Neuron (in vitro differentiated cells): Measurements from ENCODE around the gene ADIRF.
"Not testable (repeated sequence)": the region's sequence is repeated elsewhere in the genome, so short reads cannot be mapped to it uniquely, and the experiment has no call there.

Experiments
- H2AFZ ChIP-seq: one replicate; pipeline ENCODE4 v1.6.1; 2013; ENCODE audit warnings: low read depth, mild to moderate bottlenecking, inconsistent platforms, low read length, moderate library complexity
- H3K27me3 ChIP-seq: one replicate; pipeline ENCODE4 v1.6.1; 2013; ENCODE audit warnings: low read length; ENCODE audit not compliant: insufficient read depth
- H3K36me3 ChIP-seq: one replicate; pipeline ENCODE4 v1.6.1; 2013; ENCODE audit warnings: low read length; ENCODE audit not compliant: insufficient read depth
- H3K4me1 ChIP-seq: one replicate; pipeline ENCODE4 v1.6.1; 2013; ENCODE audit warnings: low read length; ENCODE audit not compliant: insufficient read depth
- H3K4me3 ChIP-seq: 2 replicates; pipeline ENCODE4 v1.5.1; 2013; ENCODE audit warnings: mild to moderate bottlenecking, low read length, moderate library complexity
- H3K9me3 ChIP-seq: one replicate; pipeline ENCODE4 v1.6.1; 2013; ENCODE audit warnings: low read length

Gene ADIRF

GRCh38 chr10:86941991-86942421 lies 26.3 kb upstream of the ADIRF start:
- H2AFZ ChIP-seq: no peak overlapping the region

GRCh38 chr10:86942441-86943315 lies 25.6 kb upstream of the ADIRF start:
- no peak overlapping the region for H2AFZ ChIP-seq

More at GRCh38 chr10:86941991-86942421, 26.3 kb upstream of the ADIRF start:
- no peaks in the 10 kb centered on the region for H3K27me3 ChIP-seq
- H3K4me3 ChIP-seq: no peak overlapping the region
- peaks cover 2% of the 10 kb centered on the region for H3K4me1 ChIP-seq
- no peaks in the 10 kb centered on the region for H3K36me3 ChIP-seq
- H3K9me3 ChIP-seq: no peaks in the 10 kb centered on the region

GRCh38 chr10:86943316-86944030 lies 24.8 kb upstream of the ADIRF start:
- H3K27me3 ChIP-seq: no peaks in the 10 kb centered on the region
- peaks cover 2% of the 10 kb centered on the region for H3K4me1 ChIP-seq
- H3K36me3 ChIP-seq: no peaks in the 10 kb centered on the region
- no peaks in the 10 kb centered on the region for H3K9me3 ChIP-seq
- H3K4me3 ChIP-seq: no peak overlapping the region
- no peak overlapping the region for H2AFZ ChIP-seq

More at GRCh38 chr10:86942441-86943315, 25.6 kb upstream of the ADIRF start:
- H3K4me1 ChIP-seq: peaks cover 2% of the 10 kb centered on the region
- no peaks in the 10 kb centered on the region for H3K36me3 ChIP-seq
- H3K4me3 ChIP-seq: no peak overlapping the region
- H3K27me3 ChIP-seq: no peaks in the 10 kb centered on the region
- H3K9me3 ChIP-seq: no peaks in the 10 kb centered on the region

- Histone ChIP-seq H3K4me1 (peaks cover 2% of the 10 kb centered on the region), H2AFZ (no peak overlapping the region), H3K36me3 (no peaks in the 10 kb centered on the region), H3K4me3 (no peak overlapping the region), H3K9me3 (no peaks in the 10 kb centered on the region), H3K27me3 (no peaks in the 10 kb centered on the region)
These were observed 24.3 kb upstream of the ADIRF start for GRCh38 chr10:86944031-86944419.

- H2AFZ ChIP-seq: no peak overlapping the region
- H3K9me3 ChIP-seq: no peaks in the 10 kb centered on the region
- peaks cover 2% of the 10 kb centered on the region for H3K4me1 ChIP-seq
- no peak overlapping the region for H3K4me3 ChIP-seq
- no peaks in the 10 kb centered on the region for H3K36me3 ChIP-seq
- no peaks in the 10 kb centered on the region for H3K27me3 ChIP-seq
These were observed 23.8 kb upstream of the ADIRF start for GRCh38 chr10:86944471-86944870.

GRCh38 chr10:86944907-86945306 lies 23.4 kb upstream of the ADIRF start:
- Histone ChIP-seq H2AFZ (no peak overlapping the region), H3K27me3 (no peaks in the 10 kb centered on the region), H3K9me3 (no peaks in the 10 kb centered on the region), H3K36me3 (no peaks in the 10 kb centered on the region), H3K4me1 (no peaks in the 10 kb centered on the region), H3K4me3 (no peak overlapping the region)

GRCh38 chr10:86945361-86946212 lies 22.7 kb upstream of the ADIRF start:
- no peaks in the 10 kb centered on the region for H3K36me3 ChIP-seq
- H3K4me3 ChIP-seq: no peak overlapping the region
- H2AFZ ChIP-seq: no peak overlapping the region
- no peaks in the 10 kb centered on the region for H3K4me1 ChIP-seq
- no peaks in the 10 kb centered on the region for H3K9me3 ChIP-seq
- H3K27me3 ChIP-seq: no peaks in the 10 kb centered on the region

GRCh38 chr10:86946213-86947155 lies 21.8 kb upstream of the ADIRF start:
- Histone ChIP-seq H3K36me3 (no peaks in the 10 kb centered on the region), H3K4me3 (no peak overlapping the region), H3K27me3 (no peaks in the 10 kb centered on the region), H2AFZ (no peak overlapping the region), H3K4me1 (no peaks in the 10 kb centered on the region), H3K9me3 (no peaks in the 10 kb centered on the region)

- not testable (repeated sequence) for H3K4me1 ChIP-seq, H3K4me3 ChIP-seq, H2AFZ ChIP-seq, H3K9me3 ChIP-seq, H3K27me3 ChIP-seq, H3K36me3 ChIP-seq
These were observed 20.5 kb upstream of the ADIRF start for GRCh38 chr10:86947806-86948205.

GRCh38 chr10:86950349-86950748 lies 17.9 kb upstream of the ADIRF start:
- Histone ChIP-seq H2AFZ (no peak overlapping the region), H3K4me1 (peaks cover 19% of the 10 kb centered on the region), H3K27me3 (no peaks in the 10 kb centered on the region), H3K36me3 (no peaks in the 10 kb centered on the region), H3K4me3 (no peak overlapping the region), H3K9me3 (peaks cover 3% of the 10 kb centered on the region)

GRCh38 chr10:86951184-86951761 lies 17.0 kb upstream of the ADIRF start:
- H3K36me3 ChIP-seq: no peaks in the 10 kb centered on the region
- H2AFZ ChIP-seq: no peak overlapping the region
- no peaks in the 10 kb centered on the region for H3K27me3 ChIP-seq
- H3K4me3 ChIP-seq: no peak overlapping the region
- H3K4me1 ChIP-seq: peaks cover 25% of the 10 kb centered on the region
- peaks cover 3% of the 10 kb centered on the region for H3K9me3 ChIP-seq

GRCh38 chr10:86952106-86952505 lies 16.2 kb upstream of the ADIRF start:
- Histone ChIP-seq H3K36me3 (no peaks in the 10 kb centered on the region), H2AFZ (no peak overlapping the region), H3K4me1 (peaks cover 25% of the 10 kb centered on the region), H3K4me3 (no peak overlapping the region), H3K9me3 (peaks cover 3% of the 10 kb centered on the region), H3K27me3 (no peaks in the 10 kb centered on the region)
